Panc1 (cell line): Measurements from ENCODE around the gene RAPSN.

Source experiments
- POLR2AphosphoS5 ChIP-seq: IDR thresholded peaks from 2 replicates; pipeline ENCODE4 v1.6.1; 2012; ENCODE audit warnings: mild to moderate bottlenecking, low read depth, low read length, moderate library complexity
- TF ChIP-seq, protein P1 (sequence below), 2 experiments: IDR thresholded peaks; 2 replicates each; pipeline ENCODE4 v1.6.1; 2011 to 2012; ENCODE audit warnings: low read depth in 2 of 2, control low read depth in 1 of 2, low read length in 1 of 2, mild to moderate bottlenecking in 1 of 2, moderate library complexity in 1 of 2; ENCODE audit not compliant: insufficient read depth in 1 of 2

DNA sequence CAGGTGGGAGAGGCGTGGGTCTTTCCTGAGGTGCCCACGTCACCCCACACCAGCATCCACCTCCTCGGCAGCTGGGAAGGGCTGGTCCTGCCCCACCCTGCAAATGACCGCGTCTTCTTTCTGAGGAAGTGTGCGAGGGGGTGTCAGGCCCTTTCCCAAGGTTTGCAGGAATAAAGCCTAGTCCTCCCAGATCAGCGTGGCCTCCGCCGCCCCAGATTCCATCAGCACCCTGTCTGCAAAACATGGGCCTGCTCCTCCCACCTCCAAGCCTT, 55.0 kb downstream of the RAPSN start:
- TF ChIP-seq, protein P1, sequence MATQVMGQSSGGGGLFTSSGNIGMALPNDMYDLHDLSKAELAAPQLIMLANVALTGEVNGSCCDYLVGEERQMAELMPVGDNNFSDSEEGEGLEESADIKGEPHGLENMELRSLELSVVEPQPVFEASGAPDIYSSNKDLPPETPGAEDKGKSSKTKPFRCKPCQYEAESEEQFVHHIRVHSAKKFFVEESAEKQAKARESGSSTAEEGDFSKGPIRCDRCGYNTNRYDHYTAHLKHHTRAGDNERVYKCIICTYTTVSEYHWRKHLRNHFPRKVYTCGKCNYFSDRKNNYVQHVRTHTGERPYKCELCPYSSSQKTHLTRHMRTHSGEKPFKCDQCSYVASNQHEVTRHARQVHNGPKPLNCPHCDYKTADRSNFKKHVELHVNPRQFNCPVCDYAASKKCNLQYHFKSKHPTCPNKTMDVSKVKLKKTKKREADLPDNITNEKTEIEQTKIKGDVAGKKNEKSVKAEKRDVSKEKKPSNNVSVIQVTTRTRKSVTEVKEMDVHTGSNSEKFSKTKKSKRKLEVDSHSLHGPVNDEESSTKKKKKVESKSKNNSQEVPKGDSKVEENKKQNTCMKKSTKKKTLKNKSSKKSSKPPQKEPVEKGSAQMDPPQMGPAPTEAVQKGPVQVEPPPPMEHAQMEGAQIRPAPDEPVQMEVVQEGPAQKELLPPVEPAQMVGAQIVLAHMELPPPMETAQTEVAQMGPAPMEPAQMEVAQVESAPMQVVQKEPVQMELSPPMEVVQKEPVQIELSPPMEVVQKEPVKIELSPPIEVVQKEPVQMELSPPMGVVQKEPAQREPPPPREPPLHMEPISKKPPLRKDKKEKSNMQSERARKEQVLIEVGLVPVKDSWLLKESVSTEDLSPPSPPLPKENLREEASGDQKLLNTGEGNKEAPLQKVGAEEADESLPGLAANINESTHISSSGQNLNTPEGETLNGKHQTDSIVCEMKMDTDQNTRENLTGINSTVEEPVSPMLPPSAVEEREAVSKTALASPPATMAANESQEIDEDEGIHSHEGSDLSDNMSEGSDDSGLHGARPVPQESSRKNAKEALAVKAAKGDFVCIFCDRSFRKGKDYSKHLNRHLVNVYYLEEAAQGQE (IDR thresholded peaks at IDR 0.05; ENCODE audit: insufficient read depth in 1 of 2, low read depth in 2 of 2, low read length in 1 of 2): no peak
- no peak for TF ChIP-seq POLR2AphosphoS5
